HL-60/S4 treated with phorbol 12-myristate 13-acetate at 8.2 ng/mL for 4 days and 3 days (cell line): ENCODE measurements around the gene SBF2.

Source experiments
- in situ Hi-C: fragments of 300-500 bp; cut with MboI; formaldehyde crosslinking; loops from 2 replicates; pipeline ENCODE4 v1.15.0; 2022; ENCODE audit warnings: low sequenced_read_pairs

SBF2 gene

GRCh38 chr11:10293423-10294289 is at the start of gene SBF2:
Gene SBF2 (minus strand): TSS chr11:10294219. CDS start chr11:10294069, 150 bp downstream.
- in situ Hi-C loops, result no loop called here

DNA sequence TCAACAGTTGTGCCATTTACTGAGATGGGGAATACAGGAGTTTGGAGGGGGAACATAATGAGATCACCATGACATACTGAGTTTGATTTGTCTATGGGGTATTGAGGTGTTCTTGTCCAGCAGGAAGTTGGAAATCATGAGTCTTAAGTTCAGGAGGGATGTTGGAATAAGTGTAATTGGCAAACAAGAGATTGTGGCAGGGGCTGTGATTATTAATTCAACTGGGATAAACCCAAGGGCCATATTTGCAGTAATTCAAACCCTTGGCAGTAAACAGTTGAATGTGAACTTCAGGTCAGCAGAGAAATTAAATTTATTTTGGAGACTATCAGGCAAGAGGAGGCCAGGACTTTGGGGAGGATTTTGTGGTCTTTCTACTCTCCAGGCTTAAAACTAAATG is 44.3 kb upstream of the SBF2 start:
- in situ Hi-C loops, result no loop called here

GRCh38 chr11:10333490-10333889 is 39.5 kb upstream of the SBF2 start:
- in situ Hi-C loops, result no loop called here

- in situ Hi-C loops, result no loop called here
Observed at GRCh38 chr11:10331548-10332289, 37.7 kb upstream of the SBF2 start.

DNA sequence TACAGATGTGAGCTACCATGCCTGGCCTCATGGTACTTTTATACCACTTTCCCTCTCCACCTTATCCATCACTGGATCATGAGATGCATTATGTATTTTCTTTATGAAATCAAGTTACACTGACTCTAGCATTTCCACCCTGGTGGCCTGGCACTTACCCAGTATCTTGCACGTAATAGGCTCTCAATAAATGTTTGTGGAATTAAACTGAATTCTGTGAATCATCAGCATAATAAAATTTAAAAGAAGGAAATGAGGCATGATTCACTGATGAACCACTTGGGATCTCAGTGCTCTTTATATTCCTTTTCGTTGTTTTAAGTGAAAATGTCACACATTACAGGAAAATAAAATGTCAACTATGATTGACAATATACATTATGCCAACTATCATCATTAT is 35.9 kb upstream of the SBF2 start:
- in situ Hi-C loops, result no loop called here

DNA sequence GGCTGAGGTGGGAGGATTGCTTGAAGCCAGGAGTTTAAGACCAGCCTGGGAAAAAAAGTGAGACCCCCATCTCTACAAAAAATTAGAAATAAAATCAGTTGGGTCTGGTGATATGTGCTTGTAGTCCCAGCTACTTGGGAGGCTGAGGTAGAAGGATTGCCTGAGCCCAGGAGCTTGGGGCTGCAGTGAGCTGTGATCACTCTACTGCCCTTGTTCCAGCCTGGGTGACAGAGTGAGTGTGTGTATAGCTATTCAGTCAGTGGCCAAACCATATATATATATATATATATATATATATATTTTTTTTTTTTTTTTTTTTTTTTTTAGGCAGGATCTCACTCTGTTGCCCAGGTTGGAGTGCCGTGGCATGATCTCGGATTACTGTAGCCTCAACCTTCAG is 35.3 kb upstream of the SBF2 start:
- in situ Hi-C loops, result no loop called here

- in situ Hi-C loops, result no loop called here
Observed at GRCh38 chr11:10328314-10329098, 34.5 kb upstream of the SBF2 start.

DNA sequence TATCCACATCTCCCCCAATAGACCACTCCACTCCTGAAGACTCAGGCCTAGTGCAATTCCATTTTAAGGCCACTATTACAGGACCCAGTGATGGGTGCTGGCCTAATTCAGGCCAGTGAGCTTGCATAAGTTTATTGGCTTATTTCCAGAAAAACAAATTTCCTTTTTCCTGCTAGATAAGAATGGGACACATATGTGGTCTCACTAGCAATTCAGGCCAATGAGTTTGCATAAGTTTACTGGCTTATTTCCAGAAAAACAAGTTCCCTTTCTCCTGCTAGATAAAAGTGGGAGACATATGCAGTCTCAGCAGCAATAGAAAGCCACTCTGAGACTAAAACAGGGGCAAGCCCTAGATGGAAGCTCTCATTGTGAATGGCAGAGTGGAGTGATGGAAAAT is 33.2 kb upstream of the SBF2 start:
- in situ Hi-C loops, result no loop called here

DNA sequence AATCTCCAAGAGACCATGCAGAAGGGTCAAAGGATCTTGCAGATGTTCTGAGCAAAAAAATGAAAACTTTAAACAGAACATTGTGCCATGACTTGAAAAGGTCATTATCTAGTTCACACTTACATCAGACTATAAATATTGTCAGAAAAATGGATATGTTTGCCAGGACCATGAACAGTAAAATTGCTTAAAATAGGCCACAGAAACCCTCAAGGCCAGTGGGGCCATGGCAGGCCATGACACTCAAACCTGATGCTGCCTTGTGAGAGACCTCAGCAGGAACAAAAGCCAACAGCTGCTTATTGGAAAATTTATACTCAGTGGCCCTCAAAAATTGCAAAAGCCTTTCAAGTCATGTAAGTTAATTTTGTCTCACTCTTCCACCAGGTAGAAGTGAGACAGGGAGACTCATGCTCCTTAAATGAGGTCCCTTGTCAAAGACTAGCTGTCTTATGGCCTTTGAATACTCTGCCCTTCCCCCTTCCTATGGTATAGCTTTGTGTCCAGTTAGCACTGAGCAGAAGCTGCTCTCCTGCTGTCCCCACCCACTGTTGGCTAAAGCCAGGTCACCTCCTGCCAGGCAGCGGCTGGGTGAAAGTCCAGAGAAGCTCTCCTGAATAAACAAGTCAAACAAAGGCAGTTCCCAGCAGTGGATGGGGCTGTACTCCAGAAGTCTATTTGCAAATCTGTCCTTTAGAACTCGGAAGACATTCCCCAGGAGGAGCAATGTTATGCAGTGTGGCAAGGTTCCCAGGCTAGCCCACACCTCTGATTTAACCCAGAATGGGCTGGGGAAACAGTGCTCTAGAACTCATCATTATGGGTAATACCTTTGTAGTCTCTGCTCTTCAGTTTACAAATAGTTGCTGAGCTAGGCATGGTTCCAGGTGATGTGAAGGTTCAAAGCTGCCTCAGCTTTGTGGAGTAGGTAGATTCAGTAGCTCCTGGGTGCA is 32.3 kb upstream of the SBF2 start:
- in situ Hi-C loops, result no loop called here

DNA sequence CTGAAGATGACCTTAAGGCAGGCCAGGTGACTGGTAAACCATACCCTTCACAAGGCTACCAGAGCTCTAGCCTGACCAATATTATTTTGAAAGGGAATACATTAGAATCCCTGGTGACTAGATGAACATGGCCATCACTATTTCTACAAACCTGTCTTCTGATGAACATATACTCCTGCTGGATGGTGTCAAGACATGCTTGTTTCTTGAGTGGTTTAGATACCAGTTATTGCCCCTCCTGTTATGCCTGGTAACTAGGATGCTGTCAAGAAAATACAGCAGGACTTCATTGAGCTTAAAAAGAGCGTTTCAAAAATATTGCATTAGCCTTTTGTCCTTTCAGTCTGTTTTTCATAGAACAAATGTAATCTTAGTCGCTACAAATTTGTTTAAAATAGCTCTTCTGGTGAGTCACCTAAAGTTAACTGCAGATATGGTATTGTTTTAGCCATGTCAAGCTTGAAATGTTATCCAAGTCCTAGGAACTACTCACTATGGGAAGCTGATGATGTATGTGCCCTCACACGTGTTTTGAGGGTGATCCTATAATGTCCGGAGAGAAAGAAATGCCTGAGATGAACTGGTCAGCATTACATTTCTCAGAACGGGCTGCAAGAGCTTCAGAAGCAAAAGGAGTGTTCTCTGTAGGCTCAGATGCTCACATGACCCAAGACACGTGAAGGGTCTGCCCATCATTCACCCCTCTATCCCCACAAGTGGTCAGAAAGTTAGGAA is 31.4 kb upstream of the SBF2 start:
- in situ Hi-C loops, result no loop called here

DNA sequence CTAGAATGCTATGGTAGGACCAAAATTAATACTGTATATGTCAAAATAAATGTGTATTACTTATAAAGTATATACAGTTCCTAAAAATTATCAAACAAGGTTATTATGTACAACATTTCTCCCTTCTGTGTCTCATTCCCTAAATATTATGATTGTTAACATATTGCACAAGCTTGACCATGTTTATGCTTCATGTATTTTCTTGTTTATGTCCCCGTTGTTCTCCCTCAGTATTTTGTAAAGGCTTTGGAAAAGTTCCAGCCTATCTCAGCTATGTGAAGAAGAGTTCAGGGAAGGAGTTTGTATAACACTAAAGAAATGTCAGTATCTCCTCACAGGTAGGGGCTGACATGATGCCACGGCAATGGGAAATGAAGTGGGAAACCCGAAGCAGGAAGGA is 30.5 kb upstream of the SBF2 start:
- in situ Hi-C loops, result loop anchor here (25.0 kb wide), 1 partner anchor 562 kb away; no protein-coding TSS in a partner anchor

- in situ Hi-C loops, result loop anchor here (25.0 kb wide), 1 partner anchor 561 kb away; no protein-coding TSS in a partner anchor
Observed at GRCh38 chr11:10323793-10324170, 29.8 kb upstream of the SBF2 start.

DNA sequence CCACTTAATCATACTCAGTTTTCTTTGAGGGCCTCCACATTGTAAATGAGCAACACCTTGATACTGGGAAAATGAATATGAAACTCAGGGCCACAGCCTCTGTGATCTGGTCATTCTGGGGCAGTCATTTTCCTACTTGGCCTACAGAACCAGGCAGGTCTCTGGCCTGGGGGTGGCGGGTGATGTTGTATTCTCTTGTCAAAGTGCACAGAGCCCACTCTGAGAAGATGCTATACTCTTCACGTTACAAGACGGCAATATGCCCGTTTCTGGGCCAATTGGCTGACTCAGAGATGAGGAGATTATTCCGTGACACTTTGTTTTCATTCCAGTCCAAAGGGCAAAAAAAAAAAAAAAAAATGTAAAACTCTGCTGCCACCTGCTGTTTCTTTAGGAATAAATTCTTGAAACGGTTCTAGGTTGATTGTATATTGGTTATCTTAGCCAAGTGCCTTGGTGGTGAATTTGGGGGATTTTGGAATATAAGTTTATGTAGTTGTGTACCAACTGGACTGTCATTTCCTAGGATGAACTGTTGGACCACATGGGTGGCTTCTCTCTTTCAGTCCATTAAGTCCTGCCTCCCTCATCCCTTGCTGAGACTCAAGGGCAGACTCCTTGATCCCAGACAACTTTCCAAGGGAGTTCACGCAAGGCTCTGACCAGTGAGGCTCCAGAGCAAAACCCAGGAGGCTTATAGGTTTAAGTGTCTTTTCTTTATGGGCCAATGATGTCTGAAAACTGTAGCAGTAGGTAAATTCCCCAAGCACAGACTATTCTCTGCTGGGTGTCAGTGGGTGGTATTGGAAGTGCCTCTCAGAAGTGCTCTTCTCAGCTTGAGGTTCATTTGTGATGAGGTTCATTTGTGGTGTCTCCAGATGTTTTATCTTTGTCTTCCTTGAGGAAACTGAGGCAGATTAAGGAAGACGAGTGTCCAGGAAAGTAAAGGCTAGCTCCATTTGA is 29.1 kb upstream of the SBF2 start:
- in situ Hi-C loops, result loop anchor here (25.0 kb wide), 1 partner anchor 561 kb away; no protein-coding TSS in a partner anchor

- in situ Hi-C loops, result loop anchor here (25.0 kb wide), 1 partner anchor 560 kb away; no protein-coding TSS in a partner anchor
Observed at GRCh38 chr11:10322401-10322800, 28.4 kb upstream of the SBF2 start.

DNA sequence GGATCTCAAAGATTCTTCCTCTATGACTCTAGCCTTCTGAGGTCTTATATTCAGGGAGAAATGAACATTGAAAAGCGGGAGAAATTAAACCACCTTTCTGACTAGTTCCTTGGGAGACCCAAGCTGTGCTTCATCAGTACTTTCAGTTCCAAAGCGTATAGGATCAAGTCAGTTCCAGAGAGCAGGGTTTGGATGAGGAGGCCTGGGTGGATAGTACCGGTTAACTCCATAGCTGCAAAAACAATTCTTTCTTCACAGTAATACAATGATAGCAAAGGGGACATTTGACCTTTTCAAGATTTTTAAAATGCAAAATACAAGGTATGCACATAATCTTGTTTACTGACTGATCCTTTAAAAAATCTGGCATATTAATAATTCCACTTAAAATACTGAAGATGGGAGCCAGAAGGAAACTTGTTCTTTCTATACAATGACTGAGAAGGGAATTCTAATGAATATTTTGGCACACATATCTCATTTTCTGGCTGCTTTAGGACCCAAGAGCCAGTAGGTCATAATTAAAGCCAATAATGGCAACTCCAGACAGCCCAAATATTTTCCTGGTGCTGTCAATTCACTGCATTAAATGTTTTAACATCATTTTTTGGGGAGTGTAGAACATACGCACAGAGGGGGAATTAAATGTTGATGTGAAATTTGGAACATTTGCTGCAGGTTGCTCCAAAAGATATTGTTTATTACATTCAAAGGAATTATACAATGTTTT is 26.9 kb upstream of the SBF2 start:
- in situ Hi-C loops, result loop anchor here (25.0 kb wide), 1 partner anchor 559 kb away; no protein-coding TSS in a partner anchor

DNA sequence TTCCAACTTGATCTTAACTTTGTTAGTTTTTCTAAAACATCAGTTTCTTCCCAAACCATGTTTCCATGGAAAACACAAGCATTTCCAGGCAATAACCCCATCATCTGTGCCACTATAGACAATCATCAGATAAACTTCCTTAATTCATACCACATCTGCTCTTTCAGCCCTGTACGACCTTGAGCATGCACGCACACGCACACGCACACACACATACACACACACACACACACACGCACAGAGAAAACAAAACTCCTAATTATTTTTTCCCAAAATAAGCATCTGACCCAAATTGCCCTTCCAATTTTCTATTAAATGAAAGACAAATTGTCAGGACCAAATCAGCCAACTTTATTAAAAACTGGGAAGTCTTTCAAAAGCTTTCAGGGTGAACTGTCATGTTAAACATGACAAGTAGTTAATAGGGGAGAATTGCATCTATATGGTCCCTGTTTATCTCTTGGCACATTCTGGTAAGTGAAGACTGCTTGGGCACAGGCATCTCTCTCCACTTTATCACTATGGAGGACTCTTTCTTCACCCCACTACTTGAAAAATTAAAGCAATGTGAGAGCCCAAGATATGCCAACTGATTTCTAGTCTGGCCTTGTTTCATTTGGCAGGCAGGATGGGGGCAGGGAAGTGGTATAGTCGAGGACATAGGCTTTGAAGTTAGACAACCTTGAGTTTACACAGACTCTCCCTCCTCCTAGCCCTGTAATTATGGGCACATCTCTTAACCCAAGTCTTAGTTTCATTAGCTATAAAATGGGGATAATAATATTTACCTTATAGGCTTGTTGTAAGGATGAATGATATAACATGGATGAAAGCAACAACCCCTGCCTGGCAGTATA is 25.9 kb upstream of the SBF2 start:
- in situ Hi-C loops, result loop anchor here (25.0 kb wide), 1 partner anchor 558 kb away; no protein-coding TSS in a partner anchor

DNA sequence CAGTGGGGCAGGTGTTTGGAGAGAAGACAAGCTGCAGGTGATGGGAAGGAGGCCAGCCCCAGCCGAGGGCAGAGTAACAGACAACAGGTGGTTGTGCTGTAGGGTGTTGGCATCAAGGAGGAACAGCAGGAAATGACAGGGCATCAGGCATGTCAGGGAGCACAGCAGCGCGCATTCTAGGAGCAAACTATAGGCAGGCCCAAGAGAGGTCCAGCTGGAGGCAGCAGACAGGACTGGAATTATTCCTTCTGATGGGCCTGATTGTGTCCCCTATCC is 24.4 kb upstream of the SBF2 start:
- in situ Hi-C loops, result loop anchor here (25.0 kb wide), 1 partner anchor 556 kb away; no protein-coding TSS in a partner anchor
